ENCODE data around the gene FAM241A. TPM values are rescaled to one million over a fixed set of nuclear protein-coding genes. Genes with fewer than 3 reads are reported as not detected.

FAM241A gene
- total RNA-seq, 1 donor from 2014 or later = 6.7 TPM

Other genes starting within 250 kb of the FAM241A start
- gene AP1AR, start 86.3 kb downstream of the FAM241A start, total RNA-seq = 10.7 TPM
- gene TIFA, start 140.4 kb downstream of the FAM241A start, total RNA-seq = 4.0 TPM
- gene ALPK1, start 151.9 kb downstream of the FAM241A start, total RNA-seq = 4.9 TPM